Prostate gland (tissue), 2 donors: ENCODE results near the gene CLASP1.
"Not testable (repeated sequence)": the region's sequence is repeated elsewhere in the genome, so short reads cannot be mapped to it uniquely, and the experiment has no call there.

Experiments used
- POLR2A ChIP-seq: fragments of 450-650 bp; IDR thresholded peaks from one replicate; pipeline ENCODE4 v1.6.1; 2016; ENCODE audit warnings: antibody characterized with exemption, mild to moderate bottlenecking
- POLR2AphosphoS5 ChIP-seq: sonication (generic); formaldehyde crosslinking; IDR thresholded peaks from one replicate; pipeline ENCODE4 v1.6.1; 2017; ENCODE audit warnings: antibody characterized with exemption
- TF ChIP-seq, protein P1 (sequence below), 4 experiments: fragments of 200-600 bp in 2 of 4; fragments of 450-650 bp in 2 of 4; sonication (generic) in 2 of 4; IDR thresholded peaks; 1 replicate in 3 of 4; 2 replicates in 1 of 4; pipeline ENCODE4 v1.5.1; 2016 to 2019; ENCODE audit warnings: antibody characterized with exemption in 4 of 4, mild to moderate bottlenecking in 2 of 4, moderate library complexity in 2 of 4

DNA sequence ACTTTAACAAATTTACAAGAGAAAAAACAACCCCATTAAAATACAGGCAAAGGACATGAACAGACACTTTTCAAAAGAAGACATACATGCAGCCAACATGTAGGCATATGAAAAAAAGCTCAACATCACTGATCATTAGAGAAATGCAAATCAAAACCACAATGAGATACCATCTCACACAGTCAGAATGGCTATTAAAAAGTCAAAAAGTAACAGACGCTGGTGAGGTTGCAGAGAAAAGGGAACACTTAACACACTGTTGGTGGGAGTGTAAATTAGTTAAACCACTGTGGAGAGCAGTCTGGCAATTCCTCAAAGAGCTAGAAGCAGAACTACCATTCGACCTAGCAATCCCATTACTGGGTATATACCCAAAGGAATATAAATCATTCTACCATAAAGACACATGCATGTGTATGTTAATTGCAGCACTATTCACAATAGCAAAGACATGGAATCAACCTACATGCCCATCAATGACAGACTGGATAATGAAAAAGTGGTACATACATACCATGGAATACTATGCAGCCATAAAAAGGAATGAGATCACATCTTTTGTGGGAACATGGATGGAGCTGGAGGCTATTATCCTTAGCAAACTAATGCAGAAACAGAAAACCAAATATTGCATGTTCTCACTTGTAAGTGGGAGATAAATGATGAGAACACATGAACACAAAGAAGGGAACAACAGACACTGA, 96.6 kb downstream of the CLASP1 start:
- TF ChIP-seq, protein P1, sequence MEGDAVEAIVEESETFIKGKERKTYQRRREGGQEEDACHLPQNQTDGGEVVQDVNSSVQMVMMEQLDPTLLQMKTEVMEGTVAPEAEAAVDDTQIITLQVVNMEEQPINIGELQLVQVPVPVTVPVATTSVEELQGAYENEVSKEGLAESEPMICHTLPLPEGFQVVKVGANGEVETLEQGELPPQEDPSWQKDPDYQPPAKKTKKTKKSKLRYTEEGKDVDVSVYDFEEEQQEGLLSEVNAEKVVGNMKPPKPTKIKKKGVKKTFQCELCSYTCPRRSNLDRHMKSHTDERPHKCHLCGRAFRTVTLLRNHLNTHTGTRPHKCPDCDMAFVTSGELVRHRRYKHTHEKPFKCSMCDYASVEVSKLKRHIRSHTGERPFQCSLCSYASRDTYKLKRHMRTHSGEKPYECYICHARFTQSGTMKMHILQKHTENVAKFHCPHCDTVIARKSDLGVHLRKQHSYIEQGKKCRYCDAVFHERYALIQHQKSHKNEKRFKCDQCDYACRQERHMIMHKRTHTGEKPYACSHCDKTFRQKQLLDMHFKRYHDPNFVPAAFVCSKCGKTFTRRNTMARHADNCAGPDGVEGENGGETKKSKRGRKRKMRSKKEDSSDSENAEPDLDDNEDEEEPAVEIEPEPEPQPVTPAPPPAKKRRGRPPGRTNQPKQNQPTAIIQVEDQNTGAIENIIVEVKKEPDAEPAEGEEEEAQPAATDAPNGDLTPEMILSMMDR (IDR thresholded peaks at IDR 0.05): not testable (repeated sequence)
- not testable (repeated sequence) for TF ChIP-seq POLR2AphosphoS5, POLR2A
